DOHH2 (cell line): ENCODE measurements around the gene SHD.

ENCODE experiments used
- H3F3A ChIP-seq: fragments of 200-600 bp; sonication (generic), shearing (Covaris generic); 2 replicates; pipeline ENCODE4 v1.6.0; 2016; ENCODE audit warnings: antibody characterized with exemption, mild to moderate bottlenecking; ENCODE audit not compliant: control insufficient read depth, insufficient read depth
- H3K27ac ChIP-seq: fragments of 200-600 bp; sonication (generic); 2 replicates; pipeline ENCODE4 v1.5.1; 2014; ENCODE audit warnings: low read depth, mild to moderate bottlenecking, low read length, moderate library complexity
- H3K27me3 ChIP-seq: fragments of 200-600 bp; sonication (generic); 2 replicates; pipeline ENCODE4 v1.6.1; 2014; ENCODE audit warnings: mild to moderate bottlenecking, low read length, mixed read lengths; ENCODE audit not compliant: control insufficient read depth
- H3K36me3 ChIP-seq: fragments of 200-600 bp; sonication (generic); 2 replicates; pipeline ENCODE4 v1.6.1; 2014; ENCODE audit warnings: mild to moderate bottlenecking, low read length, moderate library complexity, mixed read lengths; ENCODE audit not compliant: control insufficient read depth
- H3K4me1 ChIP-seq: fragments of 200-600 bp; sonication (generic); 2 replicates; pipeline ENCODE4 v1.6.1; 2014; ENCODE audit warnings: mild to moderate bottlenecking, low read length, mixed read lengths; ENCODE audit not compliant: control insufficient read depth
- H3K4me2 ChIP-seq: fragments of 200-600 bp; sonication (generic); 2 replicates; pipeline ENCODE4 v1.6.0; 2014; ENCODE audit warnings: mild to moderate bottlenecking, low read length, moderate library complexity
- H3K4me3 ChIP-seq: fragments of 200-600 bp; sonication (generic); 2 replicates; pipeline ENCODE4 v1.5.1; 2014; ENCODE audit warnings: mild to moderate bottlenecking, low read length, mixed read lengths
- H3K79me2 ChIP-seq: fragments of 200-600 bp; sonication (generic); 2 replicates; pipeline ENCODE4 v1.6.1; 2014; ENCODE audit warnings: mild to moderate bottlenecking, low read length, mixed read lengths; ENCODE audit not compliant: control insufficient read depth
- H3K9me2 ChIP-seq: fragments of 200-600 bp; sonication (generic); replicated peaks from 2 replicates; pipeline ENCODE4 v1.6.1; 2014; ENCODE audit warnings: mild to moderate bottlenecking, low read length, mixed read lengths; ENCODE audit not compliant: control insufficient read depth
- H3K9me3 ChIP-seq: fragments of 200-600 bp; sonication (generic); 2 replicates; pipeline ENCODE4 v1.6.1; 2014; ENCODE audit warnings: antibody characterized with exemption, low read length, mixed read lengths; ENCODE audit not compliant: control insufficient read depth, insufficient read depth
- H4K20me1 ChIP-seq: fragments of 200-600 bp; sonication (generic); 2 replicates; pipeline ENCODE4 v1.6.0; 2014; ENCODE audit warnings: low read depth, mild to moderate bottlenecking, antibody characterized with exemption, low read length, moderate library complexity; ENCODE audit not compliant: control insufficient read depth, insufficient read depth
- EZH2phosphoT487 ChIP-seq: fragments of 200-600 bp; sonication (generic); IDR thresholded peaks from 2 replicates; pipeline ENCODE4 v1.6.1; 2017; ENCODE audit warnings: borderline replicate concordance, mild to moderate bottlenecking, antibody characterized with exemption, low read length, moderate library complexity, mixed read lengths
- TF ChIP-seq, protein P1 (sequence below): fragments of 200-600 bp; sonication (generic); IDR thresholded peaks from one replicate; pipeline ENCODE4 v1.5.1; 2014; ENCODE audit warnings: antibody characterized with exemption, mild to moderate bottlenecking, low read depth, low read length; ENCODE audit not compliant: poor library complexity, severe bottlenecking

SHD gene

DNA sequence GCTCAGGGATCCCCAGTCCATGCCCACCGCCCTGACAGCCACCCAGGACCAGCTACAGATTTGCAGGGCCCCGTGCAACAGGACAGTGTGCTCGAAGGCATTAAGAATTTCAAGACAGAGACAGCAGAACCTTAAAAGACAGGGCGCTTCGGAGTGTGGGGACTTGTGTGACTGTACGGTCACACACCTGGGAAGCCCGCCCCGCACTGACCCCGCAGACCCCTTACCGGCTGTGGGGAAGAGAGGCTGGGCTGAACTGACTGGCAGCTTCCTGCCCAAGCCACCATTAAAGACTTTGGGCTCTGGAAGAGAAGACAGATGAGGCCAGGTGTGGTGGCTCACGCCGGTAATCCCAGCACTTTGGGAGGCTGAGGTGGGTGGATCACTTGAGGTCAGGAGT is 45.2 kb downstream of the SHD start:
- no peak overlapping the region for H3K27ac ChIP-seq
- H3K9me2 ChIP-seq: no peaks in the 10 kb centered on the region
- no peaks in the 10 kb centered on the region for H3K36me3 ChIP-seq
- H3K79me2 ChIP-seq: no peaks in the 10 kb centered on the region
- H3K4me2 ChIP-seq: no peak overlapping the region
- H3F3A ChIP-seq: no peaks in the 10 kb centered on the region
- no peaks in the 10 kb centered on the region for H3K4me1 ChIP-seq
- no peak overlapping the region for H3K4me3 ChIP-seq
- H3K27me3 ChIP-seq: no peaks in the 10 kb centered on the region
- no peaks in the 10 kb centered on the region for H4K20me1 ChIP-seq
- TF ChIP-seq, protein P1, sequence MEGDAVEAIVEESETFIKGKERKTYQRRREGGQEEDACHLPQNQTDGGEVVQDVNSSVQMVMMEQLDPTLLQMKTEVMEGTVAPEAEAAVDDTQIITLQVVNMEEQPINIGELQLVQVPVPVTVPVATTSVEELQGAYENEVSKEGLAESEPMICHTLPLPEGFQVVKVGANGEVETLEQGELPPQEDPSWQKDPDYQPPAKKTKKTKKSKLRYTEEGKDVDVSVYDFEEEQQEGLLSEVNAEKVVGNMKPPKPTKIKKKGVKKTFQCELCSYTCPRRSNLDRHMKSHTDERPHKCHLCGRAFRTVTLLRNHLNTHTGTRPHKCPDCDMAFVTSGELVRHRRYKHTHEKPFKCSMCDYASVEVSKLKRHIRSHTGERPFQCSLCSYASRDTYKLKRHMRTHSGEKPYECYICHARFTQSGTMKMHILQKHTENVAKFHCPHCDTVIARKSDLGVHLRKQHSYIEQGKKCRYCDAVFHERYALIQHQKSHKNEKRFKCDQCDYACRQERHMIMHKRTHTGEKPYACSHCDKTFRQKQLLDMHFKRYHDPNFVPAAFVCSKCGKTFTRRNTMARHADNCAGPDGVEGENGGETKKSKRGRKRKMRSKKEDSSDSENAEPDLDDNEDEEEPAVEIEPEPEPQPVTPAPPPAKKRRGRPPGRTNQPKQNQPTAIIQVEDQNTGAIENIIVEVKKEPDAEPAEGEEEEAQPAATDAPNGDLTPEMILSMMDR: no peak
- TF ChIP-seq EZH2phosphoT487: no peak
- peaks cover 14% of the 10 kb centered on the region; the same call in 1 of the 2 replicates for H3K9me3 ChIP-seq

DNA sequence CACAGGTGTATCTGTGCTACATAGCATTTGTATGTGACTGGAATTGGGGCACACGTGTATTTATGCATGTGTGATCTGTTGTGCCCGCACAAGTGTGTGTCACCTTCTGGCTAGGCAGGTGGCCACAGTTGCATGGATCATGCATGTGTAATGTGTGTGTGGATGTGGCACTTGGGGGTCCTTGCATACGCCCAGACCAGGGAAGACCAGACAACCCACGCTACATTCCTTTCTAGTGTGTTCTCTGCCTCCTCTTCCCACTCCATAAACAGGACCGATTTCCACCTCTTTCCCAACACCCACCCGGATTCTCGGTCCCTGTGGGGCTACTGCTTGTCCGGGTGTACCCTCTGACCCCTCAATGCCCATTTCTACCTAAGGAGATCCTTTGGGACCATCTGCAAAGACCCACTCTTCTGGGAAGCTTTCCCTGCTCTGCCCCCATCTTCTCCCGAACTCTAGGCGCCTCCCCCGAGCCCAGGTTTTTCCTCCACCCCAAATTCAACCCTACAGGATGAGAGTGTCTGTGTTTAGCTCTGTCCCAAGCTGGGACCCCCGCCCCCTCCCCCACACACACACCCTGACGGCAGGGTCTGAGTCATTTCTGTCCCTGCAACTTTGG is 47.3 kb downstream of the SHD start:
- no peaks in the 10 kb centered on the region for H3K4me1 ChIP-seq
- no peaks in the 10 kb centered on the region for H3K36me3 ChIP-seq
- no peak overlapping the region for H3K4me3 ChIP-seq
- H3F3A ChIP-seq: no peaks in the 10 kb centered on the region
- peaks cover 6% of the 10 kb centered on the region; the same call in 1 of the 2 replicates for H3K9me3 ChIP-seq
- no peaks in the 10 kb centered on the region for H4K20me1 ChIP-seq
- TF ChIP-seq EZH2phosphoT487: no peak
- no peaks in the 10 kb centered on the region for H3K79me2 ChIP-seq
- H3K9me2 ChIP-seq: no peaks in the 10 kb centered on the region
- no peaks in the 10 kb centered on the region for H3K27me3 ChIP-seq
- no peak overlapping the region for H3K27ac ChIP-seq
- no peak overlapping the region for H3K4me2 ChIP-seq

DNA sequence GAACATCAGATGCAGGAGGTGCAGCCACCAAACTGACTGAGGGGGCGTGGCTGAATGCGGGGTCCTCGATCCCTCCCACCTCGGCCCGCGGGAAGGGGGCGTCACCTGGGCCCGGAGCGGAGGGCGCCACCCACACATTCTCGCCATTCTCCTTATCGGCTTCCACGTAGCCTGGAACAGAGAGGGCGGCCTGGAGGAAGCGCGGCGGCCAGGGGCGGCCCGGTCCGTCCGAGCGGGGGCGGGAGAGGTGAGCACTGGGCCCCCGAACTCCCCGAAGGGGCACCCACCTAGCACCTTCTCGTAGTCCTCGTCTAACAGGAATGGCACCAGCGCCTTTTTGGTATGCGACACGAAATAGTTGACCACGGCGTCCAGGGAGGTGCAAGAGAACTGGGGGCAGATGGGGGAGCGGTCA is 47.8 kb downstream of the SHD start:
- Histone ChIP-seq H3K27me3 (no peaks in the 10 kb centered on the region), H3K27ac (no peak overlapping the region), H3F3A (no peaks in the 10 kb centered on the region), H3K36me3 (no peaks in the 10 kb centered on the region), H3K79me2 (no peaks in the 10 kb centered on the region), H3K9me2 (no peaks in the 10 kb centered on the region), H3K4me2 (no peak overlapping the region), H4K20me1 (no peaks in the 10 kb centered on the region), H3K4me3 (no peak overlapping the region), H3K4me1 (no peaks in the 10 kb centered on the region), H3K9me3 (peaks cover 2% of the 10 kb centered on the region; the same call in 1 of the 2 replicates)
- TF ChIP-seq, protein P1: no peak
- no peak for TF ChIP-seq EZH2phosphoT487

DNA sequence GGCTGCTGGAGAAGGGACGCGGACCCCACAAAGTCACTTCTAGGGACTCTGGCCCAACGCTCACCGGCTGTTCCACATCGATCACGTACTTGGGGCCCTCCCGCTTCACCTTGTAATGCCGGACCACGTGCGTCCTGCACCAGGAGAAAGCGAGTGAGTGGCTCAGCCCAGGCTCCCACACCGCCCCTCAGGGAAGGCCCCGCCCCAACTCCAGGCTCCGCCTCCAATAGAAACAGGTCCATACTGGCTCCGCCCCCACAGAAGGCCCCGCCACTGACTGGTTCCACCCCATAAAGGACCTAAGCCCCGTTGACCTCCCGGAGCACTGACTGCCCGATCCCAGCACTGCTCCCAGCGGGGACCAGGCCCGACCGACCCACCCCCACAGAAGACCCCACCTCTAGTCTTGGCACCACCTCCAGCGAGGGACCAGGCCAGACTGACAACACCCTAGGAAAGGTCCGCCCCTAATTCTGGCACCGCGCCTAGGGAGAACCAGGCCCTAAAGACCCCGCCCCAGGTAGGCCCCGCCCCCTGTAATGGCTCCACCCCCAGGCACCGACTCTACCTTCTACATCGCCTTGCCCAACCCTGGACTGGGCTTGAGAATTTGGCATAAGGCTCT is 48.3 kb downstream of the SHD start:
- H3K4me2 ChIP-seq: no peak overlapping the region
- H3K4me3 ChIP-seq: no peak overlapping the region
- H3K27me3 ChIP-seq: no peaks in the 10 kb centered on the region
- H4K20me1 ChIP-seq: no peaks in the 10 kb centered on the region
- no peak overlapping the region for H3K27ac ChIP-seq
- H3K36me3 ChIP-seq: no peaks in the 10 kb centered on the region
- no peak for TF ChIP-seq EZH2phosphoT487
- TF ChIP-seq, protein P1: no peak
- no peaks in the 10 kb centered on the region for H3K4me1 ChIP-seq
- no peaks in the 10 kb centered on the region for H3F3A ChIP-seq
- no peaks in the 10 kb centered on the region for H3K9me2 ChIP-seq
- H3K9me3 ChIP-seq: no peaks in the 10 kb centered on the region
- H3K79me2 ChIP-seq: no peaks in the 10 kb centered on the region
